C4-2B (cell line): Measurements from ENCODE around the gene BDH1.

Experiments
- ZFX ChIP-seq: fragments of 450-650 bp; IDR thresholded peaks from 2 replicates; pipeline ENCODE4 v1.6.1; 2017
- TF ChIP-seq, protein P1 (sequence below): fragments of 450-650 bp; conservative IDR thresholded peaks from 2 replicates; pipeline ENCODE4 v1.5.1; 2017; ENCODE audit warnings: mild to moderate bottlenecking

DNA sequence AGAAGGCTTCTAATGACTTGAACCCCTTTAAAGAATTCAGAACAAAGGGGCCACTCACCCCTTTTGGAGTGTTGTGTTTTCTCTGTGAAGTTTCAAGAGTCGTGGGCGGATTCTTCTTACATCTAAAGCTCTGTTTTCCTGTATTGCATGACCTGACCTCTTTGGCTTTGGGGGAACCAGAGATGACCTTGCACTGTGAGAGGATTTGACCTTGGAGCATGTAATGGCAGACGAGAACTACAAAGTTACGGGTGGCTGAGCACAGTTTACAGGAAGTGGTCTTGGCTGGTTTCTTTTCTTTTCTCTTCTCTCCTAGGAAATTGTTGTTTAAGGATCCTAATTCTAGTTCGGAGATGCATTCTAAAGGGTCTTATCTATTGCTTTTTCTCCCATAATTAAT lies 6.2 kb upstream of the BDH1 start:
- TF ChIP-seq, protein P1, sequence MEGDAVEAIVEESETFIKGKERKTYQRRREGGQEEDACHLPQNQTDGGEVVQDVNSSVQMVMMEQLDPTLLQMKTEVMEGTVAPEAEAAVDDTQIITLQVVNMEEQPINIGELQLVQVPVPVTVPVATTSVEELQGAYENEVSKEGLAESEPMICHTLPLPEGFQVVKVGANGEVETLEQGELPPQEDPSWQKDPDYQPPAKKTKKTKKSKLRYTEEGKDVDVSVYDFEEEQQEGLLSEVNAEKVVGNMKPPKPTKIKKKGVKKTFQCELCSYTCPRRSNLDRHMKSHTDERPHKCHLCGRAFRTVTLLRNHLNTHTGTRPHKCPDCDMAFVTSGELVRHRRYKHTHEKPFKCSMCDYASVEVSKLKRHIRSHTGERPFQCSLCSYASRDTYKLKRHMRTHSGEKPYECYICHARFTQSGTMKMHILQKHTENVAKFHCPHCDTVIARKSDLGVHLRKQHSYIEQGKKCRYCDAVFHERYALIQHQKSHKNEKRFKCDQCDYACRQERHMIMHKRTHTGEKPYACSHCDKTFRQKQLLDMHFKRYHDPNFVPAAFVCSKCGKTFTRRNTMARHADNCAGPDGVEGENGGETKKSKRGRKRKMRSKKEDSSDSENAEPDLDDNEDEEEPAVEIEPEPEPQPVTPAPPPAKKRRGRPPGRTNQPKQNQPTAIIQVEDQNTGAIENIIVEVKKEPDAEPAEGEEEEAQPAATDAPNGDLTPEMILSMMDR, result no peak
- TF ChIP-seq ZFX, result no peak
